Fibroblast of mammary gland (primary cell): Measurements from ENCODE around the gene DZIP1L.

Experiments used
- DNase-seq: peaks from one replicate; pipeline ENCODE4 v3.0.0-alpha.2; 2010; ENCODE audit warnings: low read depth
- H3K4me3 ChIP-seq: 2 replicates; pipeline ENCODE4 v1.5.1; 2011; ENCODE audit warnings: low read depth, mild to moderate bottlenecking, low read length, moderate library complexity; ENCODE audit not compliant: control insufficient read depth
- TF ChIP-seq, protein P1 (sequence below): conservative IDR thresholded peaks from 2 replicates; pipeline ENCODE4 v1.5.1; 2011; ENCODE audit warnings: low read depth, low read length, inconsistent platforms; ENCODE audit not compliant: control insufficient read depth, insufficient read depth

DZIP1L gene

DNA sequence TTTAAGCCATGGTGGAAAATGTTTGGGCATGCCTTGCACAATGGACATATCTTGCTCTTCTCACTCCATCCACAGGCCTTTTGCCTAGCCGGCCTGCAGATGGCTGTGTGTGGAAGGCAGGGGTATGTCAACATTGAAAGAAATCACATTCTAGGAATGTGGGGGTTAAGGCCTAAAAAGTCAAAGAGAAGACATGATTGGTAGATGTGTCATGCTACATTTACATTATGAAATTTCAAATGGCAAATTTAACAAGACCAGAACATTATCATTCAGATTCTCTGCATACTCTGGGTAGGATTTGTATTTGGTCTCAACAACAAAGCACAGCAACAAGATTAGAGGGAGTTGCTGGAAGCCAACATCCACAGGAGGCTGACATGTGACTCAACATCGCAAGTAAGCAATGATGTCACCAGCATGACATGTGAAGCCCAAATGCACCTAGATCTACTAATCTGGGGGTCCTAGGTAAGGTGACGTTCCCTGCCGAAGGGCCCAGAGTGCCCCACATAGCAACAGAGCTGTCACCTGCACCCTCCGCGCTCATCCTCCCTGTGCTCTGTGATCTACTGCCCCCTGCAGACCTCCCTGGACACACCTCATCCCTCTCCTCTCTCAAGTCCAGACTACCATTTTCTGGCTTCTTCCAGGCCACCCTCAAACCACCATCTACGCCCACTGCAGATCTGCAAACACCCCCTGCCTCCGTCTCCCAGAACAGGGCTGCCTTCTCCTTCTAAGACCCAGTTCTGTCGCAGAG, 66.1 kb downstream of the DZIP1L start:
- peak; percentile 57 for DNase-seq
- TF ChIP-seq, protein P1, sequence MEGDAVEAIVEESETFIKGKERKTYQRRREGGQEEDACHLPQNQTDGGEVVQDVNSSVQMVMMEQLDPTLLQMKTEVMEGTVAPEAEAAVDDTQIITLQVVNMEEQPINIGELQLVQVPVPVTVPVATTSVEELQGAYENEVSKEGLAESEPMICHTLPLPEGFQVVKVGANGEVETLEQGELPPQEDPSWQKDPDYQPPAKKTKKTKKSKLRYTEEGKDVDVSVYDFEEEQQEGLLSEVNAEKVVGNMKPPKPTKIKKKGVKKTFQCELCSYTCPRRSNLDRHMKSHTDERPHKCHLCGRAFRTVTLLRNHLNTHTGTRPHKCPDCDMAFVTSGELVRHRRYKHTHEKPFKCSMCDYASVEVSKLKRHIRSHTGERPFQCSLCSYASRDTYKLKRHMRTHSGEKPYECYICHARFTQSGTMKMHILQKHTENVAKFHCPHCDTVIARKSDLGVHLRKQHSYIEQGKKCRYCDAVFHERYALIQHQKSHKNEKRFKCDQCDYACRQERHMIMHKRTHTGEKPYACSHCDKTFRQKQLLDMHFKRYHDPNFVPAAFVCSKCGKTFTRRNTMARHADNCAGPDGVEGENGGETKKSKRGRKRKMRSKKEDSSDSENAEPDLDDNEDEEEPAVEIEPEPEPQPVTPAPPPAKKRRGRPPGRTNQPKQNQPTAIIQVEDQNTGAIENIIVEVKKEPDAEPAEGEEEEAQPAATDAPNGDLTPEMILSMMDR: no peak
- no peak overlapping the region for H3K4me3 ChIP-seq

DNA sequence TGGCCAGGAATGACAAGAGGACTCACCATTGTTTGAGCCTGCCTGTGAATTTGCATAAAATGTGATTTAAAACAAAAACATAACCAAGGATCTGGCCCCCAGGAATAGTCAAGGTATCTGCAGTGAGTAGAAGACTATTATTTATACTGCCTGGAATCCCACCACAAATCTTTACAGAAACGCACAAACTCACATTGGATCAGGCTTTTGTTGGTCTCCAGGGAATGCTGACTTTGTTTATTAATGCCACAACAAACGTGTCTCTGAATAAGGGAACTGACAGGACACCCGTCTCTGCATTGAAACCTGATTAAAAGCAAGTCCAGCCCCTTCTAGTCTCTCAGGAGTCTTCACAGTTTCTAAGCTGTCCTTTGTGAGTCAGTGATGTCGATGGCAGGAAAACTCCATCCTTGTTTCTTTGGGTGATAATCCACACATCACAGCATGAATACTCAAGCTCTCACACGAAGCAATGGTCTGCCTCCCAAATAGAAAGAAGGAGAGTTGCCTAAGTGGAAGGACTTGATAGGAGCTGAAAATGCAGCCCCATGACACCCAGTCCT, 67.7 kb downstream of the DZIP1L start:
- H3K4me3 ChIP-seq: no peak overlapping the region
- no peak for DNase-seq
- TF ChIP-seq, protein P1: no peak

DNA sequence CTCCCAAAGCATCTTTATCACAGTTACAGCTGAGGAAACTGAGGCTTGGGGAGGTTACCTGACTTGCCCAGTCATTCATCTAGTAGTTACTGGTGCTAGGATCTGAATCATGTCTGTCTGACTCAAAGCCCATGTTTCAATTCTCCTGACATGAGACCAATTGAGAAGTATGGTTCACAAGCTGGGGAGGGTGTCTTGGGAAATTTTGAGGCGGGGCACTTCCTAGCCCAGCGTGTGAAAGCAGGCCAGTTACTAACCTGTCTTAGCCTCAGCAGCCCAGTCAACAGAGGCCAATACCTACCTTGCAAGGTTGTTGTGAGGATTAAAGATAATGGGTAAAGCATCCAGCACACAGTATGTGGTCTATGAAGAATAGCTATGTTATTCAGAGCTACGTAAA, 68.5 kb downstream of the DZIP1L start:
- no peak overlapping the region for H3K4me3 ChIP-seq
- TF ChIP-seq, protein P1: no peak
- DNase-seq: peak; percentile 25

DNA sequence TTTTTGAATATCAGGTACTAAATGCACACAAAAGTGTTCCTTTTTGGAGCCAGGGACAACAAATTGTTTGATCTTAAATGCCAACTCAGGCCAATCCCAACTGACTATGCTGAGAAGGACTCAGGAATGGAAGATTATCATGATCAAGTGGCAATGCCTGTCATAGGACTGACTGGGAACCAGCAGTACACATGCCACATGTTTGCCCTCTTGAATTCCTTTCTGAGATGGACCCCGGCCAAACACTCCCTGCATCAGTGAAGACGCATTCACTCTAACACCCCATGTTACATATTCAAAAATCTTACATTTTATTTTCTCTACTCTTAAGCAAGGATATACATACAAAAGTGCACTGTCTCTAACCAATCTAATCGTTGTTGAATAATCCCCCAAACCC, 69.3 kb downstream of the DZIP1L start:
- no peak overlapping the region for H3K4me3 ChIP-seq
- DNase-seq: no peak
- TF ChIP-seq, protein P1: no peak

DNA sequence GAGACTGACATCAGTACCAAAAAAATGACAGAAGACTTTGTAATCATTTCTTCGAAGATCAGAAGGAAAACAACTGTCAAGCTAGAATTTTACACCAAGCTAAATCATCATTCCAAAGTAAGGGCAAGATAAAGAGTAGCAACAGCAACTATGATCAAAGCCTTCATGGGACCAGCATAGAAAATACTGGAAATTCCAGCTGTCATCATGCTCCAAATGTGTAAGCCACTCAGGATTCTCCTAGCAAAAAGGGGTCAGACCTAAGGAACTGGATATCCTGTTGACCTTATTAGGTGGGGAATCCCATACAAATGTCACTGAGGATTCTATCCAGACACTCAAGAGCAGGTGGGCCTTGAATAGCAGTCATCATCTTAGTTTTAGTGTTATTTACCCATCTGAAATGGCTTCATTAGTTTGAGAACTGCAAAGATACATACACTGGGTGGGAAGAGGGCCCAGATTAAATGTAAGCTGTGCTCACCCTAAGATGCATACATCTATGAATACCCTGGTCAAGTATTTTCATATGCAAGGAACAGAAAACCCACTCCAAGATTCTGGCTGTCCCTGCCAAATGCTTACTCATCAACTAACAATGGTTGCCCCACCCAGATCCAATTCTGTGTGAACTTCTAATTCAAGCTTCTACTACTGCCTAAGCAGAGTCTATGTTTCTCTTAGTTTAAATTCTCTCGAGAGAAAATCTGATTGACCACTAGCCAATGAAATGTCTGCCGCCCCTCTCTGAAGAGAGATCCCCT, 72.0 kb downstream of the DZIP1L start:
- DNase-seq: peak; percentile 92
- no peak overlapping the region for H3K4me3 ChIP-seq
- TF ChIP-seq, protein P1: no peak

DNA sequence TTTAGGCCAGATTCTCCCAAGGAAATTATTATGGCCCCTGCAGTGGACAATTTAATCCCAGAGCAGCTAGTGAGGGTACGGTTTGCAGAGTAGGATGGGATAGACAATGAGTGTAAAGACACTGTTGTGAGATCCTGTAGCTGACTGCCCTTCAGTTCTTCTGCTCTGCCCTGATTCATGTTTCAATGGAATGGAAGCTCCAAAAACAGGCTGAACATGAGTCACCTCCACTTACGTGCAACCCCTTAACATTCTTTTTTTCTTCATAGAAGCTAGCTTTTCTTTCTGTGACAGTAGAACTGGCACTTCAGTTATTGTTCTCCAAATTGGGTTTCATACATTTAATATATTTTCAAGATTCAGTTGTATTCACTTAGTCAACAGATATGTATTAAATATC, 73.4 kb downstream of the DZIP1L start:
- TF ChIP-seq, protein P1: no peak
- DNase-seq: peak; percentile 86
- H3K4me3 ChIP-seq: no peak overlapping the region
